Measurements from ENCODE around the gene MROH7.

DNA sequence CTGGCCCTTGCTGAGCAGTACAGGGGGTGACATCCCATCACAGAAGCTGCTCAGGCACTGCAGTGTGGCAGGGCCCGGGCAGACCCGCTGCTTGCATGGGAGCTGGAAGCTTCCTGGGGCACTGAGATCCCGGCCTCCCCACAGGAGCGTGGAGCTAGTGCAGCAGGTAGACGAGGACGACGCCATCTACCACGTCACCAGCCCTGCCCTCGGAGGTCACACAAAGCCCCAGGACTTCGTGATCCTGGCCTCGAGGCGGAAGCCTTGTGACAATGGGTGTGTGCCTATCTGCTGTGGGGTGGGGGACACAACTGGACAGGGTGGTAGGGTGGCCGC, 34.6 kb upstream of the MROH7 start:
- TF ChIP-seq, protein P1, sequence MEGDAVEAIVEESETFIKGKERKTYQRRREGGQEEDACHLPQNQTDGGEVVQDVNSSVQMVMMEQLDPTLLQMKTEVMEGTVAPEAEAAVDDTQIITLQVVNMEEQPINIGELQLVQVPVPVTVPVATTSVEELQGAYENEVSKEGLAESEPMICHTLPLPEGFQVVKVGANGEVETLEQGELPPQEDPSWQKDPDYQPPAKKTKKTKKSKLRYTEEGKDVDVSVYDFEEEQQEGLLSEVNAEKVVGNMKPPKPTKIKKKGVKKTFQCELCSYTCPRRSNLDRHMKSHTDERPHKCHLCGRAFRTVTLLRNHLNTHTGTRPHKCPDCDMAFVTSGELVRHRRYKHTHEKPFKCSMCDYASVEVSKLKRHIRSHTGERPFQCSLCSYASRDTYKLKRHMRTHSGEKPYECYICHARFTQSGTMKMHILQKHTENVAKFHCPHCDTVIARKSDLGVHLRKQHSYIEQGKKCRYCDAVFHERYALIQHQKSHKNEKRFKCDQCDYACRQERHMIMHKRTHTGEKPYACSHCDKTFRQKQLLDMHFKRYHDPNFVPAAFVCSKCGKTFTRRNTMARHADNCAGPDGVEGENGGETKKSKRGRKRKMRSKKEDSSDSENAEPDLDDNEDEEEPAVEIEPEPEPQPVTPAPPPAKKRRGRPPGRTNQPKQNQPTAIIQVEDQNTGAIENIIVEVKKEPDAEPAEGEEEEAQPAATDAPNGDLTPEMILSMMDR (conservative IDR thresholded peaks at IDR 0.05; ENCODE audit: low read depth, low read length), result no peak
- no peak for TF ChIP-seq EZH2 (IDR thresholded peaks at IDR 0.05; ENCODE audit: low read length, unreplicated experiment)
- TF ChIP-seq EZH2phosphoT487 (IDR thresholded peaks at IDR 0.05; ENCODE audit: borderline replicate concordance, low read length), result no peak
